ENCODE data around the gene CBX5. TPM values are rescaled to one million over a fixed set of nuclear protein-coding genes. Genes with fewer than 3 reads are reported as not detected.
"Not testable (repeated sequence)": the region's sequence is repeated elsewhere in the genome, so short reads cannot be mapped to it uniquely, and the experiment has no call there.

CBX5 gene
- polyA plus RNA-seq, 1 of the 3 experiments (the other 2 are of a cell fraction): 11.6 TPM

- TF ChIP-seq RFX5 (IDR thresholded peaks at IDR 0.05; ENCODE audit: low read length) (no peak), MEF2A (IDR thresholded peaks at IDR 0.05; ENCODE audit: borderline replicate concordance, low read depth) (no peak), FOSL2 (IDR thresholded peaks at IDR 0.05; ENCODE audit: borderline replicate concordance, low read depth) (no peak), IRF3 (IDR thresholded peaks at IDR 0.05; ENCODE audit: low read depth, low read length) (peak; percentile 87), MAX (IDR thresholded peaks at IDR 0.05; ENCODE audit: low read depth) (peak; percentile 93), TAF1 (IDR thresholded peaks at IDR 0.05; ENCODE audit: borderline replicate concordance, low read depth, low read length) (peak; percentile 92), ELF1 (IDR thresholded peaks at IDR 0.05) (no peak), FOXJ3 (CRISPR knock-in tag; IDR thresholded peaks at IDR 0.05) (no peak), TCF12 (IDR thresholded peaks at IDR 0.05) (no peak), ZBTB33 (IDR thresholded peaks at IDR 0.05; ENCODE audit: borderline replicate concordance, low read depth) (no peak)
Observed at GRCh38 chr12:54279632-54280467, at the start of gene CBX5 (continued).

GRCh38 chr12:54328595-54329337 lies 48.8 kb upstream of the CBX5 start:
- ChIA-PET POLR2A (no interaction called here), CTCF (interaction anchor here (0.6 to 16.1 kb wide), 5 partner anchors 7 to 114 kb away, joined by 3 to 266 read pairs (median 10); no protein-coding TSS in a partner anchor)
- H3K4me2 ChIP-seq: no peak overlapping the region
- H4K20me1 ChIP-seq (ENCODE audit: insufficient read depth): no peaks in the 10 kb centered on the region
- H3K36me3 ChIP-seq (replicated peaks in 1 of 2; ENCODE audit: control insufficient read depth in 1 of 2, insufficient read depth in 2 of 2, low read length in 1 of 2): peaks cover 4 to 8% of the 10 kb centered on the region in 2 experiments
- H3K79me2 ChIP-seq (ENCODE audit: insufficient read depth): peaks cover 85% of the 10 kb centered on the region
- no peaks in the 10 kb centered on the region for H3K9me2 ChIP-seq
- WGBS (ENCODE audit: low lambda C conversion rate): 97% methylated on average over 6 of the region's 6 CpGs
- H3K4me1 ChIP-seq (ENCODE audit: control insufficient read depth in 1 of 2, insufficient read depth in 2 of 2, low read depth in 1 of 2, low read length in 1 of 2): peaks cover 0 to 9% of the 10 kb centered on the region in 2 experiments; a peak in 2 of 4 replicates
- TF ChIP-seq FOSL2 (IDR thresholded peaks at IDR 0.05; ENCODE audit: borderline replicate concordance, low read depth) (no peak), ELF1 (IDR thresholded peaks at IDR 0.05) (no peak), GABPA (IDR thresholded peaks at IDR 0.05; ENCODE audit: low read depth) (no peak), TEAD4 (IDR thresholded peaks at IDR 0.05; ENCODE audit: borderline replicate concordance, insufficient read depth) (no peak)
- no peaks in the 10 kb centered on the region for H3K27me3 ChIP-seq (ENCODE audit: insufficient read depth)
- H3K4me3 ChIP-seq (ENCODE audit: low read depth in 2 of 2, low read length in 1 of 2): no peak overlapping the region
- peaks cover 3% of the 10 kb centered on the region for H3F3A ChIP-seq (replicated peaks; ENCODE audit: insufficient read depth)
- no peak overlapping the region for H2AFZ ChIP-seq (ENCODE audit: low read depth)
- no peak for DNase-seq
- H3K27ac ChIP-seq (ENCODE audit: low read depth in 2 of 2, low read length in 1 of 2): no peak overlapping the region; a peak in 1 of 4 replicates
- H3K9ac ChIP-seq: no peak overlapping the region
- no peaks in the 10 kb centered on the region for H3K9me3 ChIP-seq

GRCh38 chr12:54325442-54326109 lies 45.7 kb upstream of the CBX5 start:
- WGBS (ENCODE audit: low lambda C conversion rate): 39% methylated on average over 22 of the region's 22 CpGs
- H3K36me3 ChIP-seq (replicated peaks in 1 of 2; ENCODE audit: control insufficient read depth in 1 of 2, insufficient read depth in 2 of 2, low read length in 1 of 2): not testable (repeated sequence)

More at GRCh38 chr12:54325442-54326109, 45.7 kb upstream of the CBX5 start:
- not testable (repeated sequence) for H3K4me1 ChIP-seq (ENCODE audit: control insufficient read depth in 1 of 2, insufficient read depth in 2 of 2, low read depth in 1 of 2, low read length in 1 of 2); H3K9me2 ChIP-seq; H4K20me1 ChIP-seq (ENCODE audit: insufficient read depth); H3K27me3 ChIP-seq (ENCODE audit: insufficient read depth); H3F3A ChIP-seq (replicated peaks; ENCODE audit: insufficient read depth); DNase-seq; H3K9me3 ChIP-seq
- peaks cover 55% of the 10 kb centered on the region for H3K79me2 ChIP-seq (ENCODE audit: insufficient read depth)
- ChIA-PET CTCF (interaction anchor here (0.6 to 16.1 kb wide), 36 partner anchors 10 to 340 kb away, joined by 3 to 266 read pairs (median 5); partner anchors contain the start of genes HOXC10, NFE2 and ZNF385A), POLR2A (interaction anchor here (0.7 to 1.9 kb wide), 9 partner anchors 10 to 106 kb away, joined by 3 to 12 read pairs (median 4); partner anchors contain the start of genes CBX5 and HNRNPA1)
- H3K4me2 ChIP-seq: peak overlapping the region; percentile 75
- H2AFZ ChIP-seq (ENCODE audit: low read depth): peak overlapping the region; percentile 69; the same call in 1 of the 2 replicates
- peak overlapping the region; percentile 68 to 86 for H3K4me3 ChIP-seq (ENCODE audit: low read depth in 2 of 2, low read length in 1 of 2)
- peak overlapping the region; percentile 97 for H3K9ac ChIP-seq
- H3K27ac ChIP-seq (ENCODE audit: low read depth in 2 of 2, low read length in 1 of 2): peak overlapping the region; percentile 77 to 81

All from SK-N-SH (cell line).